ENCODE measurements around the gene SUCLG1.

The SUCLG1 gene

GRCh38 chr2:84454581-84454980 lies 4.5 kb downstream of the SUCLG1 start:
- no peak for DNase-seq (ENCODE audit: low read depth)
- H3K4me3 ChIP-seq (ENCODE audit: low read depth, low read length): no peak overlapping the region
- TF ChIP-seq CTCF (IDR thresholded peaks at IDR 0.05; ENCODE audit: control insufficient read depth, extremely low read depth, insufficient read depth): no peak

- TF ChIP-seq CTCF (IDR thresholded peaks at IDR 0.05; ENCODE audit: control insufficient read depth, extremely low read depth, insufficient read depth): no peak
- no peak for DNase-seq (ENCODE audit: low read depth)
- no peak overlapping the region for H3K4me3 ChIP-seq (ENCODE audit: low read depth, low read length)
Observed at GRCh38 chr2:84452624-84453023, 6.5 kb downstream of the SUCLG1 start.

- H3K4me3 ChIP-seq (ENCODE audit: low read depth, low read length): no peak overlapping the region
- no peak for DNase-seq (ENCODE audit: low read depth)
- no peak for TF ChIP-seq CTCF (IDR thresholded peaks at IDR 0.05; ENCODE audit: control insufficient read depth, extremely low read depth, insufficient read depth)
Observed at GRCh38 chr2:84451579-84451978, 7.5 kb downstream of the SUCLG1 start.

- no peak overlapping the region for H3K4me3 ChIP-seq (ENCODE audit: low read depth, low read length)
- DNase-seq (ENCODE audit: low read depth): no peak
- TF ChIP-seq CTCF (IDR thresholded peaks at IDR 0.05; ENCODE audit: control insufficient read depth, extremely low read depth, insufficient read depth): no peak
Observed at GRCh38 chr2:84450288-84451227, 8.5 kb downstream of the SUCLG1 start.

GRCh38 chr2:84449711-84450110 lies 9.4 kb downstream of the SUCLG1 start:
- no peak for DNase-seq (ENCODE audit: low read depth)
- no peak overlapping the region for H3K4me3 ChIP-seq (ENCODE audit: low read depth, low read length)
- TF ChIP-seq CTCF (IDR thresholded peaks at IDR 0.05; ENCODE audit: control insufficient read depth, extremely low read depth, insufficient read depth): no peak

GRCh38 chr2:84449055-84449454 lies 10.0 kb downstream of the SUCLG1 start:
- H3K4me3 ChIP-seq (ENCODE audit: low read depth, low read length): no peak overlapping the region
- no peak for TF ChIP-seq CTCF (IDR thresholded peaks at IDR 0.05; ENCODE audit: control insufficient read depth, extremely low read depth, insufficient read depth)
- DNase-seq (ENCODE audit: low read depth): no peak

GRCh38 chr2:84443477-84443876 lies 15.6 kb downstream of the SUCLG1 start:
- TF ChIP-seq CTCF (IDR thresholded peaks at IDR 0.05; ENCODE audit: control insufficient read depth, extremely low read depth, insufficient read depth): no peak
- DNase-seq (ENCODE audit: low read depth): no peak

More at GRCh38 chr2:84443477-84443876, 15.6 kb downstream of the SUCLG1 start:
- H3K4me3 ChIP-seq (ENCODE audit: low read depth, low read length): no peak overlapping the region
